Endodermal cell (in vitro differentiated cells): ENCODE data around the gene PAGE4. TPM values are rescaled to one million over a fixed set of nuclear protein-coding genes. Genes with fewer than 3 reads are reported as not detected.

ENCODE experiments used
- DNase-seq: peaks from one replicate; pipeline ENCODE4 v3.0.0-alpha.2; 2017
- H3K27ac ChIP-seq: 2 replicates; pipeline ENCODE4 v1.5.1; 2013; ENCODE audit warnings: mild to moderate bottlenecking, low read depth, low read length, moderate library complexity
- H3K27me3 ChIP-seq: 2 replicates; pipeline ENCODE4 v1.6.1; 2013; ENCODE audit warnings: mild to moderate bottlenecking, low read length, moderate library complexity; ENCODE audit not compliant: insufficient read depth, control insufficient read depth, poor library complexity, severe bottlenecking
- H3K36me3 ChIP-seq: 2 replicates; pipeline ENCODE4 v1.7.0; 2013; ENCODE audit warnings: mild to moderate bottlenecking, low read length, moderate library complexity; ENCODE audit not compliant: control insufficient read depth, insufficient read depth
- H3K4me1 ChIP-seq: one replicate; pipeline ENCODE4 v1.7.0; 2013; ENCODE audit warnings: low read length; ENCODE audit not compliant: control insufficient read depth, insufficient read depth
- H3K4me3 ChIP-seq: 2 replicates; pipeline ENCODE4 v1.5.1; 2013; ENCODE audit warnings: mild to moderate bottlenecking, low read length, moderate library complexity
- H3K9ac ChIP-seq: 2 replicates; pipeline ENCODE4 v1.6.1; 2013; ENCODE audit warnings: mild to moderate bottlenecking, low read length, moderate library complexity; ENCODE audit not compliant: poor library complexity, severe bottlenecking; ENCODE audit errors: extremely low read depth
- H3K9me3 ChIP-seq: 2 replicates; pipeline ENCODE4 v1.6.1; 2013; ENCODE audit warnings: mild to moderate bottlenecking, low read length, moderate library complexity; ENCODE audit not compliant: control insufficient read depth
- H3K27ac Mint-ChIP-seq: 2 replicates; pipeline ENCODE4 v1.8.0; 2020; ENCODE audit warnings: mixed read lengths
- H3K27me3 Mint-ChIP-seq: 2 replicates; pipeline ENCODE4 v1.8.0; 2021; ENCODE audit warnings: mild to moderate bottlenecking, mixed read lengths; ENCODE audit not compliant: insufficient read depth
- H3K36me3 Mint-ChIP-seq: 2 replicates; pipeline ENCODE4 v1.8.0; 2020; ENCODE audit warnings: low read depth, mixed read lengths
- H3K4me1 Mint-ChIP-seq: 2 replicates; pipeline ENCODE4 v1.8.0; 2020; ENCODE audit warnings: mixed read lengths
- H3K4me3 Mint-ChIP-seq: 2 replicates; pipeline ENCODE4 v1.8.0; 2020; ENCODE audit warnings: mild to moderate bottlenecking, moderate library complexity, mixed read lengths
- H3K9me3 Mint-ChIP-seq: 2 replicates; pipeline ENCODE4 v1.8.0; 2020; ENCODE audit warnings: mild to moderate bottlenecking, mixed read lengths
- WGBS, 2 experiments: methylation state at CpG; one replicate each; pipeline versions ENCODE4 v1.1.5 to v1.1.7; 2013; ENCODE audit warnings: missing lambda C conversion rate in 2 of 2, mixed read lengths in 1 of 2; ENCODE audit not compliant: insufficient coverage in 1 of 2, insufficient read length in 1 of 2; 5-methylcytosine and 5-hydroxymethylcytosine counted together
- total RNA-seq, 2 donors: library from RNA; stranded (reverse); fragmentation: NEBNext Ultra II Directional in 1 of 2; extraction: Animal tissue kit (Norgen Biotek cat#: 25700) in 1 of 2; gene quantifications; 2 replicates in 1 of 2; 3 replicates in 1 of 2; pipeline ENCODE4 v1.2.1, GENCODE V29; 2021
- TF ChIP-seq, protein P1 (sequence below): fragments of 200-600 bp; sonication (generic); conservative IDR thresholded peaks from 2 replicates; pipeline ENCODE4 v1.5.0; 2021; ENCODE audit warnings: antibody characterized with exemption, mild to moderate bottlenecking

The PAGE4 gene
- total RNA-seq, 2 donors from 2014 or later, result not detected

DNA sequence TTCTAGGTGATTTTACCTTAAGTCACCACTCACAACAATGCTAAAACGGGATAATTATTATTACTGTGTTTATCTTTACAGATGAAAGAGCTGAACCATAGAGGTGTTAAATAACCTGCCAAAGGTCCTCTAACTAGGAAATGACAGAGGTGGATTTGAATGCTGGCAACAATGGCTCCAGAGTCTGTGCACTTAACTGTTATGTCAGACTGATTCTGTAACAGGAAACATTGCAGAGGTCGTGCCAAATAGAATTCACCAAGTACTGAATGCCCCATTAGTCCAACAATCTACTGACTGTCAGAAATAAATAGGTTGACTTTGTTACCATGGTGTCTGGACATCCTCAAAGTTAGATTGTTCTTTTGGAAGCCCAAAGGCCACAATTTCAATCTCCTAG lies 29.2 kb downstream of the PAGE4 start:
- H3K27me3 Mint-ChIP-seq, result peaks cover 2% of the 10 kb centered on the region
- Histone ChIP-seq H3K27me3 (no peaks in the 10 kb centered on the region), H3K4me3 (no peak overlapping the region), H3K27ac (no peak overlapping the region), H3K36me3 (no peaks in the 10 kb centered on the region), H3K9me3 (no peaks in the 10 kb centered on the region), H3K4me1 (no peaks in the 10 kb centered on the region), H3K9ac (no peak overlapping the region)
- H3K27ac Mint-ChIP-seq, result no peak overlapping the region
- DNase-seq, result no peak
- H3K9me3 Mint-ChIP-seq, result peaks cover 36% of the 10 kb centered on the region
- TF ChIP-seq, protein P1, sequence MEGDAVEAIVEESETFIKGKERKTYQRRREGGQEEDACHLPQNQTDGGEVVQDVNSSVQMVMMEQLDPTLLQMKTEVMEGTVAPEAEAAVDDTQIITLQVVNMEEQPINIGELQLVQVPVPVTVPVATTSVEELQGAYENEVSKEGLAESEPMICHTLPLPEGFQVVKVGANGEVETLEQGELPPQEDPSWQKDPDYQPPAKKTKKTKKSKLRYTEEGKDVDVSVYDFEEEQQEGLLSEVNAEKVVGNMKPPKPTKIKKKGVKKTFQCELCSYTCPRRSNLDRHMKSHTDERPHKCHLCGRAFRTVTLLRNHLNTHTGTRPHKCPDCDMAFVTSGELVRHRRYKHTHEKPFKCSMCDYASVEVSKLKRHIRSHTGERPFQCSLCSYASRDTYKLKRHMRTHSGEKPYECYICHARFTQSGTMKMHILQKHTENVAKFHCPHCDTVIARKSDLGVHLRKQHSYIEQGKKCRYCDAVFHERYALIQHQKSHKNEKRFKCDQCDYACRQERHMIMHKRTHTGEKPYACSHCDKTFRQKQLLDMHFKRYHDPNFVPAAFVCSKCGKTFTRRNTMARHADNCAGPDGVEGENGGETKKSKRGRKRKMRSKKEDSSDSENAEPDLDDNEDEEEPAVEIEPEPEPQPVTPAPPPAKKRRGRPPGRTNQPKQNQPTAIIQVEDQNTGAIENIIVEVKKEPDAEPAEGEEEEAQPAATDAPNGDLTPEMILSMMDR, result no peak
- 83% methylated on average over 2 of the region's 2 CpGs; no CpG with 5 or more reads in 1 of the 2 experiments for WGBS, 2 experiments
- H3K36me3 Mint-ChIP-seq, result no peaks in the 10 kb centered on the region
- H3K4me1 Mint-ChIP-seq, result peaks cover 3% of the 10 kb centered on the region
- no peak overlapping the region for H3K4me3 Mint-ChIP-seq

- no peaks in the 10 kb centered on the region for H3K9me3 ChIP-seq
- no peak overlapping the region for H3K27ac Mint-ChIP-seq
- H3K27me3 ChIP-seq, result no peaks in the 10 kb centered on the region
- DNase-seq, result no peak
- peaks cover 26% of the 10 kb centered on the region for H3K9me3 Mint-ChIP-seq
- peaks cover 2% of the 10 kb centered on the region for H3K27me3 Mint-ChIP-seq
- H3K27ac ChIP-seq, result no peak overlapping the region
- H3K4me3 ChIP-seq, result no peak overlapping the region
- H3K4me1 ChIP-seq, result no peaks in the 10 kb centered on the region
- H3K9ac ChIP-seq, result no peak overlapping the region
- H3K4me3 Mint-ChIP-seq, result no peak overlapping the region
- H3K4me1 Mint-ChIP-seq, result peaks cover 3% of the 10 kb centered on the region
- TF ChIP-seq, protein P1, result no peak
- no CpG with 5 or more reads among the region's 1 CpG for WGBS, 2 experiments
- H3K36me3 Mint-ChIP-seq, result no peaks in the 10 kb centered on the region
- no peaks in the 10 kb centered on the region for H3K36me3 ChIP-seq
Measured at GRCh38 chrX:49859491-49859890, 30.4 kb downstream of the PAGE4 start.

DNA sequence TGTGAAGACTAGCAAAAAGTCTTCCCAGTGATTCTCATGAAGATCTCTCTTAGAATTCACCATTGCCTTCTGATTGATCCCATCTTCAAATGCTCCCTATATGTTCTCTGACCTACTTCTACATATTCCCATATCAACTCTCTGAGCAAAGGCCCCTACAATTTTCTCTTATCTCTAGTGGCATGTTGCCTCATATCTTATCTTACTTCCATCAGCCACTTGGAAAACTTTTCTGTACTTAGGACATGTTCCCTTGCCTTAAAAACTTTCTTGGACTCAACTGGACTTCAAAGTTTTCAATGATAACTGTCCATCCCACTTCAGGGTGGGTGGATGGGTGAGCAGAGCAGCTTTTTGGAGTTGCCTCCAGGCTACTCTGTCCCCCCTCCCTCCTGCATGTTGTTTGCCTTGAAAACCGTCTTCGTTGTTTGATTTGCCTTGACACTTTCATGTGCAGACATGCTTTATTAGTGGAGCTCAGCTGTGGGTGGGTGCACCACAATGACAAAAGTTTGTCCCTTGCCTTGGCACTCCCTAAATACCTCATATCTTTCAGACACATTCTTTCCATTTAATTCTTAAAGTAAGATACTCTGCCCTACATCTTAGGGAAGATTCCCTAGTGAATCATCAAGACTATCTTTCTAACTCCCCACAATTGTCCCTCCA lies 31.9 kb downstream of the PAGE4 start:
- H3K9me3 ChIP-seq, result no peaks in the 10 kb centered on the region
- peaks cover 23% of the 10 kb centered on the region for H3K9me3 Mint-ChIP-seq
- no peaks in the 10 kb centered on the region for H3K36me3 Mint-ChIP-seq
- H3K4me1 ChIP-seq, result no peaks in the 10 kb centered on the region
- H3K27me3 Mint-ChIP-seq, result no peaks in the 10 kb centered on the region
- DNase-seq, result no peak
- H3K4me3 Mint-ChIP-seq, result no peak overlapping the region
- TF ChIP-seq, protein P1, result no peak
- H3K36me3 ChIP-seq, result no peaks in the 10 kb centered on the region
- WGBS, 2 experiments, result 94% methylated on average over 2 of the region's 2 CpGs; no CpG with 5 or more reads in 1 of the 2 experiments
- no peak overlapping the region for H3K4me3 ChIP-seq
- no peak overlapping the region for H3K27ac Mint-ChIP-seq
- H3K27me3 ChIP-seq, result no peaks in the 10 kb centered on the region
- H3K4me1 Mint-ChIP-seq, result peaks cover 3% of the 10 kb centered on the region
- H3K9ac ChIP-seq, result no peak overlapping the region
- H3K27ac ChIP-seq, result no peak overlapping the region
